Measurements from ENCODE around the gene HIP1R. TPM values are rescaled to one million over a fixed set of nuclear protein-coding genes. Genes with fewer than 3 reads are reported as not detected.

The HIP1R gene
- total and polyA plus RNA-seq, 2 of the 13 experiments (the other 11 are each of a cell fraction or from before 2014, with no cell fraction given): 18.4 to 25.5 TPM

GRCh38 chr12:122889761-122890520 is 54.7 kb downstream of the HIP1R start:
- ChIA-PET CTCF (ENCODE audit: low intra/inter-chr PET ratio, low total read pairs) (no interaction called here), POLR2A (interaction anchor here (0.7 to 1.7 kb wide), 2 partner anchors 8 to 484 kb away, joined by 3 to 11 read pairs; no protein-coding TSS in a partner anchor)
- intact Hi-C loops (cut with micrococcal nuclease; ENCODE audit: unreplicated experiment) (no loop called here), in situ Hi-C loops (cut with HindIII; ENCODE audit: extremely low pct_ligation_motif_present, low pct_unique_long_range_greater_than_20kb) (no loop called here)
- no peak for DNase-seq (ENCODE audit: low spot score)
- no peak for ATAC-seq
- Histone ChIP-seq H3K36me3 (replicated peaks in 1 of 2; ENCODE audit: control insufficient read depth in 1 of 2, insufficient read depth in 2 of 2, low read length in 2 of 2) (no peaks in the 10 kb centered on the region; a peak in 1 of 5 replicates), H3K79me2 (ENCODE audit: insufficient read depth, low read length) (peaks cover 85% of the 10 kb centered on the region), H3K4me2 (ENCODE audit: low read depth, low read length) (no peak overlapping the region), H3K9ac (ENCODE audit: insufficient read depth, low read depth, low read length) (no peak overlapping the region), H3K27ac (ENCODE audit: extremely low read length, insufficient read depth, low read length) (no peak overlapping the region), H4K20me1 (ENCODE audit: insufficient read depth, low read length) (peaks cover 6% of the 10 kb centered on the region; the same call in 1 of the 2 replicates), H3K4me1 (ENCODE audit: insufficient read depth, low read length) (peaks cover 82% of the 10 kb centered on the region), H3K27me3 (ENCODE audit: control insufficient read depth in 1 of 2, insufficient read depth in 2 of 2, low read length in 2 of 2) (no peaks in the 10 kb centered on the region; a peak in 2 of 5 replicates), H3K9me3 (ENCODE audit: low read length) (no peaks in the 10 kb centered on the region), H3K4me3 (replicated peaks in 1 of 3; ENCODE audit: insufficient read depth in 1 of 3, low read depth in 2 of 3, low read length in 3 of 3) (no peak overlapping the region), H2AFZ (ENCODE audit: low read length) (no peak overlapping the region)
- no peak for FAIRE-seq
- TF ChIP-seq SOX13 (IDR thresholded peaks at IDR 0.05) (no peak), SOX13 (CRISPR knock-in tag; conservative IDR thresholded peaks at IDR 0.05 in 1 of 2, IDR thresholded peaks at IDR 0.05 in 1 of 2) (no peak)
- no TSS peak for BruUV-seq (replicated peaks)
- 80% methylated on average over 13 of the region's 13 CpGs for WGBS (ENCODE audit: low lambda C conversion rate)

GRCh38 chr12:122891661-122892525 is 56.6 kb downstream of the HIP1R start:
- POLR2A ChIA-PET: interaction anchor here (1.0 kb wide), 1 partner anchor 13 kb away, joined by 3 read pairs; no protein-coding TSS in a partner anchor
- TF ChIP-seq CEBPB (IDR thresholded peaks at IDR 0.05; ENCODE audit: borderline replicate concordance, low read depth, low read length) (no peak), SRF (IDR thresholded peaks at IDR 0.05; ENCODE audit: low read depth, low read length) (peak; percentile 70), THRA (CRISPR knock-in tag; IDR thresholded peaks at IDR 0.05; ENCODE audit: borderline replicate concordance) (no peak)
- H3K4me1 ChIP-seq (ENCODE audit: insufficient read depth, low read length): peaks cover 75% of the 10 kb centered on the region

More at GRCh38 chr12:122891661-122892525, 56.6 kb downstream of the HIP1R start:
- Histone ChIP-seq H2AFZ (ENCODE audit: low read length) (no peak overlapping the region), H3K4me3 (replicated peaks in 1 of 3; ENCODE audit: insufficient read depth in 1 of 3, low read depth in 2 of 3, low read length in 3 of 3) (no peak overlapping the region), H3K79me2 (ENCODE audit: insufficient read depth, low read length) (peaks cover 78% of the 10 kb centered on the region), H3K4me2 (ENCODE audit: low read depth, low read length) (peak overlapping the region; percentile 37; the same call in 1 of the 2 replicates), H3K9ac (ENCODE audit: insufficient read depth, low read depth, low read length) (no peak overlapping the region), H3K36me3 (replicated peaks in 1 of 2; ENCODE audit: control insufficient read depth in 1 of 2, insufficient read depth in 2 of 2, low read length in 2 of 2) (no peaks in the 10 kb centered on the region; a peak in 1 of 5 replicates), H3K27ac (ENCODE audit: extremely low read length, insufficient read depth, low read length) (no peak overlapping the region), H3K27me3 (ENCODE audit: control insufficient read depth in 1 of 2, insufficient read depth in 2 of 2, low read length in 2 of 2) (no peaks in the 10 kb centered on the region; a peak in 2 of 5 replicates), H3K9me3 (ENCODE audit: low read length) (no peaks in the 10 kb centered on the region), H4K20me1 (ENCODE audit: insufficient read depth, low read length) (peaks cover 6% of the 10 kb centered on the region; the same call in 1 of the 2 replicates)
- WGBS (ENCODE audit: low lambda C conversion rate): 65% methylated on average over 10 of the region's 10 CpGs
- CTCF ChIA-PET (ENCODE audit: low intra/inter-chr PET ratio, low total read pairs): no interaction called here
- BruUV-seq (replicated peaks): TSS peak; percentile 17
- in situ Hi-C loops (cut with HindIII; ENCODE audit: extremely low pct_ligation_motif_present, low pct_unique_long_range_greater_than_20kb) (no loop called here), intact Hi-C loops (cut with micrococcal nuclease; ENCODE audit: unreplicated experiment) (no loop called here)
- ATAC-seq (no peak), FAIRE-seq (peak; percentile 18), DNase-seq (ENCODE audit: low spot score) (no peak)

All from HepG2 (cell line).